ENCODE measurements around the gene RPS27A.

DNA sequence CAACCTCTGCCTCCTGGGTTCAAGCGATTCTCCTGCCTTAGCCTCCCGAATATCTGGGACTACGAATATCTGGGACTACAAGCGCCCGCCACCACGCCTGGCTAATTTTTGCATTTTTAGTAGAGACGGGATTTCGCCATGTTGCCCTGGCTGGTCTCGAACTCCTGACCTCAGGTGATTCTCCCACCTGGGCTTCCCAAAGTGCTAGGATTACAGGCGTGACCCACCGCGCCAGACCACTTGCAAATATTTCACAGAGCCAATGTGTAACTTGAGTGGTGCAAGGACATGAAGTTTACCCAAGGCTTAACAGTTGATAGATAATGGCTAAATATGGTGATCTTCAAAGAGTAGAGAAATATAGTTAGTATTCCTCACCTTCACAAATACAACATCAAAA, 50.6 kb downstream of the RPS27A start:
- TF ChIP-seq, protein P1, sequence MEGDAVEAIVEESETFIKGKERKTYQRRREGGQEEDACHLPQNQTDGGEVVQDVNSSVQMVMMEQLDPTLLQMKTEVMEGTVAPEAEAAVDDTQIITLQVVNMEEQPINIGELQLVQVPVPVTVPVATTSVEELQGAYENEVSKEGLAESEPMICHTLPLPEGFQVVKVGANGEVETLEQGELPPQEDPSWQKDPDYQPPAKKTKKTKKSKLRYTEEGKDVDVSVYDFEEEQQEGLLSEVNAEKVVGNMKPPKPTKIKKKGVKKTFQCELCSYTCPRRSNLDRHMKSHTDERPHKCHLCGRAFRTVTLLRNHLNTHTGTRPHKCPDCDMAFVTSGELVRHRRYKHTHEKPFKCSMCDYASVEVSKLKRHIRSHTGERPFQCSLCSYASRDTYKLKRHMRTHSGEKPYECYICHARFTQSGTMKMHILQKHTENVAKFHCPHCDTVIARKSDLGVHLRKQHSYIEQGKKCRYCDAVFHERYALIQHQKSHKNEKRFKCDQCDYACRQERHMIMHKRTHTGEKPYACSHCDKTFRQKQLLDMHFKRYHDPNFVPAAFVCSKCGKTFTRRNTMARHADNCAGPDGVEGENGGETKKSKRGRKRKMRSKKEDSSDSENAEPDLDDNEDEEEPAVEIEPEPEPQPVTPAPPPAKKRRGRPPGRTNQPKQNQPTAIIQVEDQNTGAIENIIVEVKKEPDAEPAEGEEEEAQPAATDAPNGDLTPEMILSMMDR (IDR thresholded peaks at IDR 0.05): no peak
- no peak for TF ChIP-seq POLR2A (IDR thresholded peaks at IDR 0.05)
